LHCN-M2 (cell line): Measurements from ENCODE around the gene FSD2. TPM values are rescaled to one million over a fixed set of nuclear protein-coding genes. Genes with fewer than 3 reads are reported as not detected.
A peak's percentile ranks its signal among the peaks of the same experiment; 100 is the strongest.

ENCODE experiments used
- DNase-seq: peaks from one replicate; pipeline ENCODE4 v3.0.0-alpha.2; 2012; ENCODE audit warnings: low read depth
- polyA plus RNA-seq: library from polyadenylated mRNA; unstranded; fragments of >200 nt; gene quantifications from one replicate; pipeline ENCODE4 v1.2.1, GENCODE V29; 2012; ENCODE audit warnings: missing spikeins
- total RNA-seq: library from RNA; depleted of rRNA; stranded (reverse); fragments of >200 nt; gene quantifications from 2 replicates; pipeline ENCODE4 v1.2.3, GENCODE V29; 2014; rRNA removed

Gene FSD2, protein sequence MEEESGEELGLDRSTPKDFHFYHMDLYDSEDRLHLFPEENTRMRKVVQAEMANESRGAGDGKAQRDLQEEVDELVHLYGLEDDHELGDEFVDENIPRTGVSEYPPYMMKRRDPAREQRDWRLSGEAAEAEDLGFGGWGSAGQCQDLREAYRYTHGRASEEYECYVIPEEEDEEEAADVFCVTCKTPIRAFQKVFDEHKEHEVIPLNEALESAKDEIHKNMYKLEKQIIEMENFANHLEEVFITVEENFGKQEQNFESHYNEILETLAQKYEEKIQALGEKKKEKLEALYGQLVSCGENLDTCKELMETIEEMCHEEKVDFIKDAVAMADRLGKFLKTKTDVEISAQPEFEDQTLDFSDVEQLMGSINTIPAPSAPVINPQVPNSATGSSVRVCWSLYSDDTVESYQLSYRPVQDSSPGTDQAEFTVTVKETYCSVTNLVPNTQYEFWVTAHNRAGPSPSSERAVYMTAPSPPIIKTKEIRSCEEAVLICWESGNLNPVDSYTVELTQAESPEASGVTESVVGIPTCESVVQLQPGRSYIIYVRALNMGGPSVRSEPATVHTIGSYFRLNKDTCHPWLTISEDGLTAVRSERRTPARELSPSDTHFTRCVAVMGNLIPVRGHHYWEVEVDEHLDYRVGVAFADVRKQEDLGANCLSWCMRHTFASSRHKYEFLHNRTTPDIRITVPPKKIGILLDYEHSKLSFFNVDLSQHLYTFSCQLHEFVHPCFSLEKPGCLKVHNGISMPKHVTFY
- not detected in 2 replicates for total RNA-seq
- 0.02 TPM for polyA plus RNA-seq

DNA sequence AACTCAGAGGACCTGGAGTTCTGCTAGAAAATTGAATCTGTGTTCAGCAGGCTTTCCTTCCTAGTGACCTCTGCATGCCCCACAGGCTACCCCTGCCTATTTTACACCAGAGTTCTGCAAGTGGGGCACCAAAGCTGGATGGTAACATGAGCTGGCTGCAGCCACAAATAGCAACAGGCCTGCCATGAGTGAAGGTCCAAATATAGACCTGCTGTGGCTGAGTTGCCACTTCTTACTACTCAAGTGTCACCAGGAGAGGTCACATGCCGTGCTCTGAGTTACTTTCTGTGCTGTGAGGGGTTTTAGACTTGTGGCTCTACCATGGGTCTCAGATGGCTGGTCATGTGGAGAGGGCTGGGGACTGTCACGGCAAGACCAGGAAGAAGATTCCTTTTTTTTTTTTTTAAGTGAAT is at the start of gene FSD2:
TSS of gene FSD2 (minus strand) at position 76 of the 413 bp plus-strand sequence. CDS start 18,679 bp downstream, outside the sequence.
- DNase-seq: peak; percentile 41

DNA sequence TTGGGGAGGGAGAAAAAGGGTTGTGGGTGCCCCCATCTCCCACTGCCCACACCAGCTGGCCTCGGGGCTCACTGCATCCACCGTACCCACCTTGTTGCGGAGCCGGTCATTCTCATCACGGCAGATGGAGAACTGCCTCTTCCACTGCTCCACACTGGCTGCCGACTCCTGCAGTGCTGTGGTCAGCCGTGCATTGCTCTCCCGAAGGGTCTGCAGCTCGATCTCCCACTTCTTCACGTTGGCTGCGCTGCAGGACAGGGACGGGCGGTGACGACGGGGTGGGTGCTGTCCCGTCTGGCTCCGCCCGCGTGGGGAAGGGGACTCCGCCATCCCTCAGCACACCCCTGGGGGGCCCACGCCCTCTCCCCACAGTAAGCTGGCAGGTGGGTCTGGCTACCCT is 48.7 kb upstream of the FSD2 start:
- DNase-seq: no peak

- no peak for DNase-seq
Measured at GRCh38 chr15:82852941-82853561, 47.2 kb upstream of the FSD2 start.

- peak; percentile 18 for DNase-seq
Measured at GRCh38 chr15:82851981-82852511, 46.2 kb upstream of the FSD2 start.

GRCh38 chr15:82851306-82851850 is 45.5 kb upstream of the FSD2 start:
- DNase-seq: no peak

GRCh38 chr15:82850731-82851130 is 44.9 kb upstream of the FSD2 start:
- no peak for DNase-seq

DNA sequence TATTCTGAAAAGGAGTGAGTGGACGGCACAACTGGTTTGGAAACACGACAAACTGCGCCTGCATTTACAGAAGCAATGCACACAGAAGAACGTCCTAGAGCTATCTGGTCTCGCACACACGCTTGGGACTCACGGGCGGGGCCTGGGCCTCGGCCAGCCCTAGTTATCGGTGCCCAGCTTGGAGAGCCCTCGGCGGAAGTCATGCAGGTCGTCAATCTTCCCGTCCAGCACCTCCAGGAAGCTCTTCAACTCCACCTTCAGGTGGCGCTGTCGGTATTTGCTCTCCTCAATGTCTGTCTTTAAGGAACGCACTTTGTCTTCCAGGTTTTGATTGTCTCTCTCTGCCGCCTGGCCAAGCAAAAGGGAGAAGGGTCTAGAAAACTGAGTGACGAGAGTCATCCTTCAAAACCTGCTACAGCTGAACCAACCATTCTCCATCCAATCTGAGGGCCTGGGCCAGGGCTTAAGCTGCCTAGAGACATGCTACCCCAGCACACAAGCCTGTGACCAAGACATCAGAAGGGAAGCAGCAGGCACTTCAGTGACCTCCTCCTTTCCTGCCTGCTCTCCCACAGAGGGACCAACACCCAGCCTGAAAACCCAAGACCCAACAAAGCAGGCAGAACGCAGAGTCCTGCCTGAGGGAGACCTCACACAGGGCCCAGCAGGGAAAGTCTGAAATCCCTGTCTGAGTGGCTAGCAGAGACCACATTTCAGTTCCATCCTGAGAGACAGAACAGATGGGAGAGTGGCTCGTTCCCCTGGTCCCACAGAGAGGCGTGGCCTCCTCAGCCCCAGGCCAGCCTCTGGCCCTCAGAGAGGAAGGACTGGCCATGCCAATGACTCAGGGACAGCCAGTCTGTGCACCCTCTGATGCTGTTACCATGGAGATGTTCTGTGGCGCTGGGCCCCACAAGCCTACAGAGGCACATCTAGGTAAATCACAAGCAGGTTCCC is 44.0 kb upstream of the FSD2 start:
- DNase-seq: peak; percentile 88

DNA sequence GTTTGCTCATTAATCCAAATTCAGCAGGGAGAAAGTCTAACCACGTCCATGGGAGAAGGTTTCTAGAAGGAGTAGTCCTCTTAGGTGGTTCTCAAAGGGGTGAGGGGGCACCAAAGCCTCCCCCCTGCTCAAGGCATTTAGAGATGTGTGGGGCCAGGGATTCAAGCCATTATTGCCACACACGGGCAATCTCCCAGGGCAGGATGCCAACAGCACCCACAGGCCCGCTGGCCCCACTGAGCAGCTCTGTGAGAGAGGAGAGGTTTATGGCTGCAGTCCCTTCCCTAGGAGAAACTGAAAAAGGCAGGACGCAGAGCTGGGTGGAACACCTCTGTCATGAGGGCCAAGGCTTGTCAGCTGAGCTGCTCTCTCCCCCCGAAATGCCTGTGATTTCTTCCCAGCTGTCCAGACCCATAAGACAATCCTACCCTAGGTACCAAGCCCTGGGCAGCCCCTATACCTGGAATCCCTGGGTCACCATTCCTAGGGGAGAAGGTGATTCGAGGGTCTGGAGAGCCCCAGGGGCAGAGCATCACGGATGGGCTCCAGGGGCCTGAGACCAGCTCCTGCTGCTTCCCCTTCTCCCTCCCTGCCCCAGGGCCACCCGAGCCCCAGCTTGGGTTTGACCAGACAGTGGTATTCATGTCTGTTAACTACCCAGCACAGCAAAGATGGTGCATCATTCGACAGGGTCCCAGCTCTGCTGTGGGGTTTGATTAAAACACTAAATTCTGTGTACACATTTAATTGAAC is 42.5 kb upstream of the FSD2 start:
- no peak for DNase-seq

- peak; percentile 56 for DNase-seq
Measured at GRCh38 chr15:82847703-82848102, 41.8 kb upstream of the FSD2 start.

DNA sequence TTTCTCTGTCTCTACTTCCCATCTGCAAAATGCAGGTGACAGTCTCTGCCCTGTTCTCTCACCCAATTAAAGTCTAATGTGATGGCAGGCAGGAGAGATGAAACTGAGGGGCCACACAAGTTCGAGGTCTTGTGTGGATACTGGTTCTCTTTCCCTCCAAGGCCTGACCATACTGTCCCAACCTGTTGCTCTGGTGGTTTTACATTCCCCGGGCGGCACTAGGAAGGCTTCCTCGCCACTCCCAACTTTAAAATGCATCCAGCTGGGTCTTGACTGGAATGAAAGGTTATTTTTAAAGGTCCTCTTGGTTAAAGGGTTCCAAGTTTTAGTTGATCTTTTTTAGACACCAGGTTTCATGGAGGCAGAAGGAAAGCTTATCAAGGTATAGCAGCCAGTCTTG is 40.8 kb upstream of the FSD2 start:
- no peak for DNase-seq

GRCh38 chr15:82845686-82846085 is 39.8 kb upstream of the FSD2 start:
- no peak for DNase-seq

DNA sequence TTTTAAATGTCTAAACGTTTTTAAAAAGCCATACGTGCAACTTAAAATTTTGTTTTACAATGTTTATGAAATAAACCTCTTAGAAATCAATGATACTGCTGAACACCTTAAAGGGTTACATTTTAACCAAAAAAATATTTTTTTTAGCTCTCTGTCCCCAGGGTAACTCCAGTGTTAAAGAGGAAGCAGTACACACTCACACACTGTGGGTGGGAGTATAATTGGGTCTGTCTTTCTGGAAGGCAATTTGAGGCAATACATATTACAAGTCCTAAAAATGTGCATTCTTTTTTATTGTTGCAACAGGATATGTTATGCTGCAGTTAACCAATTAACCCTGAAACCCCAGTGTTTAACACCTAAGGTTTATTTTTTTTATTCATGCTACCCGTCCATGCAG is 37.7 kb upstream of the FSD2 start:
- DNase-seq: no peak

DNA sequence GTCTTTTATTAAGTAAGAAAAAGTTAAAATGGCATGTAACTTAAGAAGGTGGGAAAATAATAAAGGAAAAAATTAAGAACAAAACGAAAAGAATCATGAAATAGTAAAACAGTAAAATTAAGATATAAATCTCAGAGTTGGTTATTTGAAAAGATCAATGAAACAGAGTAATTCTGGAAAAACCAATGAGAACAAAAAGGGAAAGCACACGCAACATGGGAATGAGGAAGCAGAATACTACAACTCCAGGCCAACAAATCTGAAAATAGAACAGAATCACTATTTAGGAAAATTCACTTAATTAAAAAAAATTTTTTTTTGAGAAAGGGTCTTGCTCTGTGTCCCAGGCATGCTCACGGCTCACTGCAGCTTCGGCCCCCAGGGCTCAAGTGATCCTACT is 34.3 kb upstream of the FSD2 start:
- DNase-seq: no peak

DNA sequence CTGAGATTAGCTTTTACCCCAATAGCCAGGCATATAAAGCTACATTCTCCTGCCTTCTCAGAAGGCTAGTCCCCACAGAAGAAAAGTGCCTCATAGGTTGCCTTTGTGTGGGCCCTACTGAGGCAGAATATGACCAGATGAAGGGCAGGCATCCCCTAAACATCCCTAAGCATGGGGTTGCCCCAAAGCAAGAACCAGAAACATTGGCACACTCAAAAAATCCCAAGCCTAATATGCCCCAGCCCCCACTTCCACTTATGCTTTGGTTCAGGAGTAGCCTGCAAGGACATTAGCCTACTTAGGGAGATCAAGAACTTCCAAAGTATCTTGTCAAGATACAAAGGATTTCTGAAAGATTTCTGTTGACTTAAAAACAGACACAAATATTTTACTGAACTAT is 33.3 kb upstream of the FSD2 start:
- DNase-seq: no peak

GRCh38 chr15:82838096-82838735 is 32.3 kb upstream of the FSD2 start:
- DNase-seq: no peak

GRCh38 chr15:82835391-82835917 is 29.6 kb upstream of the FSD2 start:
- no peak for DNase-seq

DNA sequence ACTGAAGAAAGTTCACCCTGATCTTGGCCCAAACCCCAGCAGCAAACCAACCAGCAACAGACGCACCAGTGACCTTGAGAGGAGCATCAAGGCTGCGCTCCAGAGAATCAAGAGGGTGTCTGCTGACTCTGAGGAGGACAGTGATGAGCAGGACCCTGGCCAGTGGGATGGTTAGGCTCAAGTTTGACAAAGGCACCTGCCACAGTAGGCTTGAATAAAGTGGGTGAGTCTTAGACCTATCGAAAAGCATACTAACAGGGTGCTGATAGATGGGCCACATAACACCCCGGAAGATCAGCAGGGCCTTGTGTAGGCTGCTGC is 27.5 kb upstream of the FSD2 start:
- DNase-seq: no peak

- peak; percentile 95 for DNase-seq
Measured at GRCh38 chr15:82832601-82833361, 26.9 kb upstream of the FSD2 start.
